ENCODE data around the gene LDLR.

DNA sequence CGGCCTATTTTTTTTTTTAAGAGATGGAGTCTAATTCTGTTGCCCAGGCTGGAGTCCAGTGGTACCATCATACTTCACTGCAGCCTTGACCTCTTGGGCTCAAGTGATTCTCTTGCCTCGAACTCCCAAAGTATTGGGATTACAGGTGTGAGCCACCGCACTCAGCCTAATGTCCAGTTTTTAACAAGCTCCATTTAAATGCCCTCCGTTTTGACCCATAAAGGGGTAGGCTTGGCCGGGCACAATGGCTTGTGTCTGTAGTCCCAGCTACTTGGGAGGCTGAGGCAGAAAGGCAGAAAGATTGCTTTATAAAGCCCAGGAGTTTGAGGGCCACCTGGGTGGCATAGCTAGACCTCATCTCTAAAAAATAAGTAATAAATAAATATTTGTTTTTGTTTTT, 11.8 kb downstream of the LDLR start:
- TF ChIP-seq, protein P1, sequence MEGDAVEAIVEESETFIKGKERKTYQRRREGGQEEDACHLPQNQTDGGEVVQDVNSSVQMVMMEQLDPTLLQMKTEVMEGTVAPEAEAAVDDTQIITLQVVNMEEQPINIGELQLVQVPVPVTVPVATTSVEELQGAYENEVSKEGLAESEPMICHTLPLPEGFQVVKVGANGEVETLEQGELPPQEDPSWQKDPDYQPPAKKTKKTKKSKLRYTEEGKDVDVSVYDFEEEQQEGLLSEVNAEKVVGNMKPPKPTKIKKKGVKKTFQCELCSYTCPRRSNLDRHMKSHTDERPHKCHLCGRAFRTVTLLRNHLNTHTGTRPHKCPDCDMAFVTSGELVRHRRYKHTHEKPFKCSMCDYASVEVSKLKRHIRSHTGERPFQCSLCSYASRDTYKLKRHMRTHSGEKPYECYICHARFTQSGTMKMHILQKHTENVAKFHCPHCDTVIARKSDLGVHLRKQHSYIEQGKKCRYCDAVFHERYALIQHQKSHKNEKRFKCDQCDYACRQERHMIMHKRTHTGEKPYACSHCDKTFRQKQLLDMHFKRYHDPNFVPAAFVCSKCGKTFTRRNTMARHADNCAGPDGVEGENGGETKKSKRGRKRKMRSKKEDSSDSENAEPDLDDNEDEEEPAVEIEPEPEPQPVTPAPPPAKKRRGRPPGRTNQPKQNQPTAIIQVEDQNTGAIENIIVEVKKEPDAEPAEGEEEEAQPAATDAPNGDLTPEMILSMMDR (conservative IDR thresholded peaks at IDR 0.05) = no peak
- no peak for TF ChIP-seq EZH2 (IDR thresholded peaks at IDR 0.05; ENCODE audit: low read depth)

All from PC-9 (cell line).